Measurements from ENCODE around the gene CTNND1.
"Not testable (repeated sequence)": the region's sequence is repeated elsewhere in the genome, so short reads cannot be mapped to it uniquely, and the experiment has no call there.

Gene CTNND1

DNA sequence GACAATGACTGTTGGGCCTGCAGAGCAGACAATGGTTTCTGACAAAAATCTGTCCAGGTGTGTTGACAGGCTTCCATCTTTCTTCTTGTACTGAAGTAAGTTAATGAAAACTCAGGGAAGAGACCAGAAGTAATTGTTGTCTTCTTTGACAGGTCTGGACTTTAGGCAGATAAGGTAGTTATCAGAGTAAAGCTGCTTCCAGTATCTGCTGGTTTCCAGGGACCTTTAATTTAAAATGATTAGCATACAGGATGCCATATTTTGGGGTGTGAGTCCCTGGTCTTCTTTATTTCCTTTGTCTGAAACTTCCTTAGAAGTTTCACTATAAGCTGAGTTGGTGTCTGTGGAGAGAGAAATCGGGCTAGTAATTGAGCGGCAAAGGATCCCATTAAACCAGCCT lies 47.8 kb upstream of the CTNND1 start:
- H3K36me3 ChIP-seq (ENCODE audit: low read length) = no peaks in the 10 kb centered on the region
- H3K9ac ChIP-seq (ENCODE audit: low read length) = peak overlapping the region; percentile 90
- H4K20me1 ChIP-seq (ENCODE audit: low read depth, low read length) = no peaks in the 10 kb centered on the region
- peak overlapping the region; percentile 97 for H3K4me3 ChIP-seq (ENCODE audit: insufficient read depth, low read length, poor library complexity, severe bottlenecking)
- no peaks in the 10 kb centered on the region; the same call in 1 of the 2 replicates for H3F3A ChIP-seq (ENCODE audit: insufficient read depth)
- H3K27ac ChIP-seq (ENCODE audit: low read depth, low read length) = no peak overlapping the region
- no peaks in the 10 kb centered on the region for H3K9me2 ChIP-seq (replicated peaks; ENCODE audit: insufficient read depth, low read length)
- peak overlapping the region; percentile 87 for H3K4me2 ChIP-seq (ENCODE audit: low read depth, low read length, poor library complexity, severe bottlenecking)
- no peak overlapping the region for H2AFZ ChIP-seq (ENCODE audit: low read depth, low read length, severe bottlenecking)
- TF ChIP-seq, protein P1, sequence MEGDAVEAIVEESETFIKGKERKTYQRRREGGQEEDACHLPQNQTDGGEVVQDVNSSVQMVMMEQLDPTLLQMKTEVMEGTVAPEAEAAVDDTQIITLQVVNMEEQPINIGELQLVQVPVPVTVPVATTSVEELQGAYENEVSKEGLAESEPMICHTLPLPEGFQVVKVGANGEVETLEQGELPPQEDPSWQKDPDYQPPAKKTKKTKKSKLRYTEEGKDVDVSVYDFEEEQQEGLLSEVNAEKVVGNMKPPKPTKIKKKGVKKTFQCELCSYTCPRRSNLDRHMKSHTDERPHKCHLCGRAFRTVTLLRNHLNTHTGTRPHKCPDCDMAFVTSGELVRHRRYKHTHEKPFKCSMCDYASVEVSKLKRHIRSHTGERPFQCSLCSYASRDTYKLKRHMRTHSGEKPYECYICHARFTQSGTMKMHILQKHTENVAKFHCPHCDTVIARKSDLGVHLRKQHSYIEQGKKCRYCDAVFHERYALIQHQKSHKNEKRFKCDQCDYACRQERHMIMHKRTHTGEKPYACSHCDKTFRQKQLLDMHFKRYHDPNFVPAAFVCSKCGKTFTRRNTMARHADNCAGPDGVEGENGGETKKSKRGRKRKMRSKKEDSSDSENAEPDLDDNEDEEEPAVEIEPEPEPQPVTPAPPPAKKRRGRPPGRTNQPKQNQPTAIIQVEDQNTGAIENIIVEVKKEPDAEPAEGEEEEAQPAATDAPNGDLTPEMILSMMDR (IDR thresholded peaks at IDR 0.05; ENCODE audit: insufficient read depth, low read length, poor library complexity, severe bottlenecking) = no peak
- TF ChIP-seq EZH2phosphoT487 (conservative IDR thresholded peaks at IDR 0.05; ENCODE audit: low read length) = no peak
- H3K27me3 ChIP-seq (ENCODE audit: low read length) = no peaks in the 10 kb centered on the region
- no peaks in the 10 kb centered on the region for H3K9me3 ChIP-seq (ENCODE audit: insufficient read depth, low read length)
- peaks cover 58% of the 10 kb centered on the region for H3K79me2 ChIP-seq (ENCODE audit: insufficient read depth, low read length)

DNA sequence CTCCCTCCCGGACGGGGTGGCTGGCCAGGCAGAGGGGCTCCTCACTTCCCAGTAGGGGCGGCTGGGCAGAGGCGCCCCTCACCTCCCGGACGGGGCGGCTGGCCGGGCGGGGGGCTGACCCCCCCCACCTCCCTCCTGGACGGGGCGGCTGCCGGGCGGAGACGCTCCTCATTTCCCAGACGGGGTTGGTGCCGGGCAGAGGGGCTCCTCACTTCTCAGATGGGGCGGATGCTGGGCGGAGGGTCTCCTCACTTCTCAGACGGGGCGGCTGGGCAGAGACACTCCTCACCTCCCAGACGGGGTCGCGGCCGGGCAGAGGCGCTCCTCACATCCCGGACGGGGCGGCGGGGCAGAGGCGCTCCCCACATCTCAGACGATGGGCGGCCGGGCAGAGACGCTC lies 44.9 kb upstream of the CTNND1 start:
- not testable (repeated sequence) for H4K20me1 ChIP-seq (ENCODE audit: low read depth, low read length); H3K9ac ChIP-seq (ENCODE audit: low read length)

DNA sequence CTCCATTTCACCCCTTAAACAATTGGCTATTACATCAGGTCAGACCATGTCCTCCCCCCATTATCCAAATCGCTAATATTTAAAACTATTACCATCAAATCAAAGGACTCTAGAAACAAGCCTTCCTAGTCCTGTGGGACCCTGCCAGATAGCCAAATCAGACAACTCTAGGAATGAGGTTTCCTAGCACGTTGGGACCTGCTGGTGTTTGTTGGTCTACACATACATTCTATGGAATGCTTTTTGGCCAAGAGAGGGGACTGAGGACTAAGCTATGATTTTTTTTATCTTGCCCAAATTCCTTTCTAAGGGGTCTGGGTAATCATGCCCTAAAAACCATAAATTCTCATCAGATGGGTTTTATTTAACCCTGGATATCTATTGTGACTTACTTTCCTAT lies 34.4 kb upstream of the CTNND1 start:
- Histone ChIP-seq H3K9ac (ENCODE audit: low read length) (no peak overlapping the region), H3K27ac (ENCODE audit: low read depth, low read length) (no peak overlapping the region), H3K27me3 (ENCODE audit: low read length) (no peaks in the 10 kb centered on the region), H3K79me2 (ENCODE audit: insufficient read depth, low read length) (peaks cover 92% of the 10 kb centered on the region), H3K4me2 (ENCODE audit: low read depth, low read length, poor library complexity, severe bottlenecking) (no peak overlapping the region), H3K9me3 (ENCODE audit: insufficient read depth, low read length) (no peaks in the 10 kb centered on the region), H2AFZ (ENCODE audit: low read depth, low read length, severe bottlenecking) (no peak overlapping the region), H4K20me1 (ENCODE audit: low read depth, low read length) (peaks cover 9% of the 10 kb centered on the region; the same call in 1 of the 2 replicates), H3K36me3 (ENCODE audit: low read length) (peaks cover 5% of the 10 kb centered on the region; the same call in 1 of the 2 replicates), H3K9me2 (replicated peaks; ENCODE audit: insufficient read depth, low read length) (no peaks in the 10 kb centered on the region), H3F3A (ENCODE audit: insufficient read depth) (peaks cover 18% of the 10 kb centered on the region; the same call in 1 of the 2 replicates), H3K4me3 (ENCODE audit: insufficient read depth, low read length, poor library complexity, severe bottlenecking) (no peak overlapping the region)
- TF ChIP-seq, protein P1 (IDR thresholded peaks at IDR 0.05; ENCODE audit: insufficient read depth, low read length, poor library complexity, severe bottlenecking) = no peak
- TF ChIP-seq EZH2phosphoT487 (conservative IDR thresholded peaks at IDR 0.05; ENCODE audit: low read length) = no peak

More for the DNA sequence above, 44.9 kb upstream of the CTNND1 start:
- not testable (repeated sequence) for H2AFZ ChIP-seq (ENCODE audit: low read depth, low read length, severe bottlenecking); H3K9me2 ChIP-seq (replicated peaks; ENCODE audit: insufficient read depth, low read length); H3K9me3 ChIP-seq (ENCODE audit: insufficient read depth, low read length); H3K27ac ChIP-seq (ENCODE audit: low read depth, low read length); H3K4me2 ChIP-seq (ENCODE audit: low read depth, low read length, poor library complexity, severe bottlenecking); H3K36me3 ChIP-seq (ENCODE audit: low read length); H3K27me3 ChIP-seq (ENCODE audit: low read length); H3K4me3 ChIP-seq (ENCODE audit: insufficient read depth, low read length, poor library complexity, severe bottlenecking); H3F3A ChIP-seq (ENCODE audit: insufficient read depth)
- H3K79me2 ChIP-seq (ENCODE audit: insufficient read depth, low read length) = peaks cover 67% of the 10 kb centered on the region

DNA sequence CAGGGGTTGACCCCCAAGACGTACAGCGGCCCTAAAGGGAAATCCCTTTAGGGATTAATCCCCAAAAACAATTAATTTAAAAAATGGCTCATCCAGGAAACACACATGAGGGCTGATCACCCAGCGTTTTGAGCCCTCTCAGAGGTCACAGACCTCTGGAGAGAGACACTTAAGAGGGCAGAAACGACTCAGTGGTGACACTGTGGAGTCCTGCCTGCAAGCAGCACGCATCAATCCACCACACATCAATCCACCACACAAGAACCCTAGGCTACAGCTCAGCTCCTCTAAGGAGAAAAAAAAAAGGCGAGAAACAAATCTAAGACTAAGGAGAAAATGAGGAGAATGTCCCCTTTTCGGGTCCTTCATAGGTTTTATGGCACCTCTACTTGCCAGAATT lies 32.8 kb upstream of the CTNND1 start:
- H3K27me3 ChIP-seq (ENCODE audit: low read length) = no peaks in the 10 kb centered on the region
- H3K9me3 ChIP-seq (ENCODE audit: insufficient read depth, low read length) = no peaks in the 10 kb centered on the region
- no peaks in the 10 kb centered on the region for H3K9me2 ChIP-seq (replicated peaks; ENCODE audit: insufficient read depth, low read length)
- H3K4me2 ChIP-seq (ENCODE audit: low read depth, low read length, poor library complexity, severe bottlenecking) = peak overlapping the region; percentile 45
- peaks cover 95% of the 10 kb centered on the region for H3K79me2 ChIP-seq (ENCODE audit: insufficient read depth, low read length)
- no peak overlapping the region for H2AFZ ChIP-seq (ENCODE audit: low read depth, low read length, severe bottlenecking)
- H3F3A ChIP-seq (ENCODE audit: insufficient read depth) = peaks cover 18% of the 10 kb centered on the region; the same call in 1 of the 2 replicates
- H3K27ac ChIP-seq (ENCODE audit: low read depth, low read length) = peak overlapping the region; percentile 28; the same call in 1 of the 2 replicates
- H4K20me1 ChIP-seq (ENCODE audit: low read depth, low read length) = peaks cover 9% of the 10 kb centered on the region; the same call in 1 of the 2 replicates
- TF ChIP-seq EZH2phosphoT487 (conservative IDR thresholded peaks at IDR 0.05; ENCODE audit: low read length) = no peak
- TF ChIP-seq, protein P1 (IDR thresholded peaks at IDR 0.05; ENCODE audit: insufficient read depth, low read length, poor library complexity, severe bottlenecking) = no peak
- peak overlapping the region; percentile 6; the same call in 1 of the 2 replicates for H3K9ac ChIP-seq (ENCODE audit: low read length)
- no peak overlapping the region for H3K4me3 ChIP-seq (ENCODE audit: insufficient read depth, low read length, poor library complexity, severe bottlenecking)
- no peaks in the 10 kb centered on the region for H3K36me3 ChIP-seq (ENCODE audit: low read length)

All from SU-DHL-6 (cell line).